Glutamatergic neuron (in vitro differentiated cells): ENCODE data around the gene PCSK7. TPM values are rescaled to one million over a fixed set of nuclear protein-coding genes. Genes with fewer than 3 reads are reported as not detected.

Experiments used
- DNase-seq: peaks from one replicate; pipeline ENCODE4 v3.0.0; 2022
- H3K27ac Mint-ChIP-seq: one replicate; pipeline ENCODE4 v1.8.0; 2020; ENCODE audit warnings: mild to moderate bottlenecking, mixed read lengths, inconsistent platforms; ENCODE audit not compliant: unreplicated experiment
- H3K27me3 Mint-ChIP-seq: one replicate; pipeline ENCODE4 v1.8.0; 2020; ENCODE audit warnings: mild to moderate bottlenecking, moderate library complexity, mixed read lengths, inconsistent platforms; ENCODE audit not compliant: unreplicated experiment
- H3K36me3 Mint-ChIP-seq: one replicate; pipeline ENCODE4 v1.8.0; 2020; ENCODE audit warnings: mild to moderate bottlenecking, mixed read lengths, inconsistent platforms; ENCODE audit not compliant: unreplicated experiment
- H3K4me1 Mint-ChIP-seq: one replicate; pipeline ENCODE4 v1.8.0; 2020; ENCODE audit warnings: mild to moderate bottlenecking, low read depth, mixed read lengths, inconsistent platforms; ENCODE audit not compliant: unreplicated experiment
- H3K4me3 Mint-ChIP-seq: one replicate; pipeline ENCODE4 v1.8.0; 2020; ENCODE audit warnings: mild to moderate bottlenecking, mixed read lengths, inconsistent platforms; ENCODE audit not compliant: unreplicated experiment
- H3K9me3 Mint-ChIP-seq: one replicate; pipeline ENCODE4 v1.8.0; 2020; ENCODE audit warnings: mild to moderate bottlenecking, moderate library complexity, mixed read lengths, inconsistent platforms; ENCODE audit not compliant: unreplicated experiment
- total RNA-seq: library from RNA; stranded (reverse); fragmentation: NEBNext Ultra II Directional; extraction: Animal tissue kit (Norgen Biotek cat#: 25700); gene quantifications from one replicate; pipeline ENCODE4 v1.2.1, GENCODE V29; 2021; ENCODE audit not compliant: unreplicated experiment
- TF ChIP-seq, protein P1 (sequence below): fragments of 200-600 bp; sonication (generic); IDR thresholded peaks from one replicate; pipeline ENCODE4 v1.5.0; 2021; ENCODE audit not compliant: partially characterized antibody, unreplicated experiment

Gene PCSK7
- total RNA-seq, 1 donor from 2014 or later, result 109 TPM

DNA sequence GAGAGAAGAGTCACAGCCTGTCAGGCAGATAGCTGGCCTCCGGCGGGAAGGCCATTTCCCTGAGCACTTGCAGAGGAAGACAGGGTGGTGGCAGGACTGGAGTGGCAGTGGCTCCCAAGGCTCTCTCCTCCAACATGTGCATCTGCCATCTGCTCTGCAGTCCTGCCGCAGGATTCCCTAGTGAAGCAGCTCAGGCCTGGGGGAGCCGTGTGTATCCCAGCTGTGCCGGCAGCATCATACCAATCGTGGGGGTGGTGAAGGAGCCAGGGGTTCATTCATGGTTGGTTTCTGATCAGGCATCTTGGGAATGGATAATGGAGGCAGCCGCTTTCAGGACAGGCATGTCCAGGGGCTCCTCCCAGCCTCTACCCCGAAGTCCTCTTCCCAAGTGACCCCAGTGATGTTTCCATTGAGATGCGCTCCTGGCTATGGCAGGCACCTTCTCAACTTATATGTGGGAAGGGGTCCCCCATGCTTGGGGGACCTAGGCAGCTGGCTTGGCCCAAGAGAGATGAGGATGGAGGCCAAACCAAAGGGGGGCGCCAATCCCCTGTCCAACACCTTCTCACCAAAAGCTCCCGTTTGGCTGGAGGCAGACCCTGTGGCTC lies 26.6 kb downstream of the PCSK7 start:
- Mint-ChIP-seq H3K27ac (peak overlapping the region; percentile 57), H3K27me3 (peaks cover 3% of the 10 kb centered on the region), H3K9me3 (peaks cover 5% of the 10 kb centered on the region), H3K4me3 (no peak overlapping the region), H3K36me3 (peaks cover 5% of the 10 kb centered on the region), H3K4me1 (peaks cover 19% of the 10 kb centered on the region)
- TF ChIP-seq, protein P1, sequence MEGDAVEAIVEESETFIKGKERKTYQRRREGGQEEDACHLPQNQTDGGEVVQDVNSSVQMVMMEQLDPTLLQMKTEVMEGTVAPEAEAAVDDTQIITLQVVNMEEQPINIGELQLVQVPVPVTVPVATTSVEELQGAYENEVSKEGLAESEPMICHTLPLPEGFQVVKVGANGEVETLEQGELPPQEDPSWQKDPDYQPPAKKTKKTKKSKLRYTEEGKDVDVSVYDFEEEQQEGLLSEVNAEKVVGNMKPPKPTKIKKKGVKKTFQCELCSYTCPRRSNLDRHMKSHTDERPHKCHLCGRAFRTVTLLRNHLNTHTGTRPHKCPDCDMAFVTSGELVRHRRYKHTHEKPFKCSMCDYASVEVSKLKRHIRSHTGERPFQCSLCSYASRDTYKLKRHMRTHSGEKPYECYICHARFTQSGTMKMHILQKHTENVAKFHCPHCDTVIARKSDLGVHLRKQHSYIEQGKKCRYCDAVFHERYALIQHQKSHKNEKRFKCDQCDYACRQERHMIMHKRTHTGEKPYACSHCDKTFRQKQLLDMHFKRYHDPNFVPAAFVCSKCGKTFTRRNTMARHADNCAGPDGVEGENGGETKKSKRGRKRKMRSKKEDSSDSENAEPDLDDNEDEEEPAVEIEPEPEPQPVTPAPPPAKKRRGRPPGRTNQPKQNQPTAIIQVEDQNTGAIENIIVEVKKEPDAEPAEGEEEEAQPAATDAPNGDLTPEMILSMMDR, result no peak
- DNase-seq, result no peak

- TF ChIP-seq, protein P1, result no peak
- Mint-ChIP-seq H3K4me1 (peaks cover 21% of the 10 kb centered on the region), H3K27ac (peak overlapping the region; percentile 62), H3K27me3 (peaks cover 2% of the 10 kb centered on the region), H3K9me3 (peaks cover 5% of the 10 kb centered on the region), H3K4me3 (peak overlapping the region; percentile 41), H3K36me3 (peaks cover 4% of the 10 kb centered on the region)
- no peak for DNase-seq
Measured at GRCh38 chr11:117204283-117205080, 27.4 kb downstream of the PCSK7 start.

DNA sequence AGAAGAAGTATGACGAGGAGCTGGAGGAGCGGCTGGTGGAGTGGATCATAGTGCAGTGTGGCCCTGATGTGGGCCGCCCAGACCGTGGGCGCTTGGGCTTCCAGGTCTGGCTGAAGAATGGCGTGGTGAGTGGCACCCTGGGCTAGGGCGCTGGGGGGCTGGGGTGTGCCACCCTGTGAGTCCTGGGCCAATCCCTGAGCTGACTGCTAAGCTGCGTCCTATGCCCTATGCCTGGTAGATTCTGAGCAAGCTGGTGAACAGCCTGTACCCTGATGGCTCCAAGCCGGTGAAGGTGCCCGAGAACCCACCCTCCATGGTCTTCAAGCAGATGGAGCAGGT lies 28.8 kb downstream of the PCSK7 start:
- H3K9me3 Mint-ChIP-seq, result peaks cover 5% of the 10 kb centered on the region

GRCh38 chr11:117202386-117203068 lies 29.3 kb downstream of the PCSK7 start:
- no peak overlapping the region for H3K4me3 Mint-ChIP-seq
- H3K9me3 Mint-ChIP-seq, result peaks cover 5% of the 10 kb centered on the region
- peaks cover 21% of the 10 kb centered on the region for H3K4me1 Mint-ChIP-seq
- TF ChIP-seq, protein P1, result no peak
- H3K36me3 Mint-ChIP-seq, result no peaks in the 10 kb centered on the region
- H3K27me3 Mint-ChIP-seq, result peaks cover 2% of the 10 kb centered on the region
- no peak overlapping the region for H3K27ac Mint-ChIP-seq
- no peak for DNase-seq

More for the DNA sequence above, 28.8 kb downstream of the PCSK7 start:
- Mint-ChIP-seq H3K27ac (no peak overlapping the region), H3K27me3 (no peaks in the 10 kb centered on the region), H3K4me1 (peaks cover 21% of the 10 kb centered on the region), H3K4me3 (no peak overlapping the region), H3K36me3 (no peaks in the 10 kb centered on the region)
- DNase-seq, result no peak
- TF ChIP-seq, protein P1, result no peak
